ENCODE results near the gene ABCC8.

Gene ABCC8

DNA sequence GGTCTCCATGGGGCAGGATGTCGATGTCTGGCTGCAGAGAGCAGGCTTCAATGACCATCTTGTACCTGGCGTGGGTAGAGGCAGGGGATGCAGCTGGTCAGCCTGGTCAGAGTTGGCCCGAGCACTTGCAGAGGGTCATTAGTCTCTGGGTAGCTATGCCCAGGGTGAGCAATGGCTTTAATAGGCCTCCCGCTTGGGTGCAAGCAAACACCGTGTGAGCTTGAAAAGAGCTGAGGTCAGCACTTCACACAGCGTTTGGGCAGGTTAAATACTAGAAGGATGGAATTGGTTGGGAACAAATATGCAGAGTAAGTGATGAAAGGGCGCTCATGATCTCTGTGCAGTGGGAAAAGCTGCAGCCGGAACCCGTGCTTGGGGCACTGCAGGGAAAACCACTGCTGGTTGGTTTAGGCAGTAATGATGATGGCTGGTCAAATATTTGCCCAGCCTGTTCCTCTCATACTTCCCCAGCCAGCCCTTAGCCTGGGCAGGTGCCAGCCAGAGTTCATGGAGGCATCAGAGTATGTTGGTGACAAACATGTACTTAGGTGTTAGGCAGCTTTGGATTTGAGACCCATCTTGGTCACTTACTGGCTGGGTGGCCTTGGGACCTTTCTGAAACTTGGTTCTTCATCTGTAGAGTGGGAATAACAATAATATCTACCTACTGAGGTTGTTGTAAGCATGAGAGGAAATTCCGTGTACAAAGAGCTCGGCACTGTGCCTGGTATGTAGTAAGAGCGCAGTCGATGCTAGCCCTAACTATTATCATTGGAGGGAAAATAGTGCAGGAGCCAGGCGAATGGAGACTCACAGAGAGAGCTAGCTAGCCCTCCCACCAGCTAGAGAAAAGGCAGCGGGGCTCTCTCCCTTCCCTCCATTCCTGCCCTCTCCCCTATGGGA lies 63.0 kb downstream of the ABCC8 start:
- Histone ChIP-seq H3K79me2 (ENCODE audit: insufficient read depth, low read depth) (no peaks in the 10 kb centered on the region), H2AFZ (ENCODE audit: low read depth) (no peak overlapping the region), H3K36me3 (ENCODE audit: insufficient read depth) (no peaks in the 10 kb centered on the region), H3K27me3 (ENCODE audit: insufficient read depth, low read depth) (no peaks in the 10 kb centered on the region), H3K4me2 (no peak overlapping the region), H3K4me1 (ENCODE audit: low read depth, poor library complexity, severe bottlenecking) (no peaks in the 10 kb centered on the region), H3K27ac (no peak overlapping the region), H3K9ac (no peak overlapping the region), H4K20me1 (ENCODE audit: insufficient read depth) (no peaks in the 10 kb centered on the region), H3K4me3 (IDR thresholded peaks at IDR 0.05; ENCODE audit: insufficient read depth, low read depth, low read length) (no peak overlapping the region)
- TF ChIP-seq, protein P1, sequence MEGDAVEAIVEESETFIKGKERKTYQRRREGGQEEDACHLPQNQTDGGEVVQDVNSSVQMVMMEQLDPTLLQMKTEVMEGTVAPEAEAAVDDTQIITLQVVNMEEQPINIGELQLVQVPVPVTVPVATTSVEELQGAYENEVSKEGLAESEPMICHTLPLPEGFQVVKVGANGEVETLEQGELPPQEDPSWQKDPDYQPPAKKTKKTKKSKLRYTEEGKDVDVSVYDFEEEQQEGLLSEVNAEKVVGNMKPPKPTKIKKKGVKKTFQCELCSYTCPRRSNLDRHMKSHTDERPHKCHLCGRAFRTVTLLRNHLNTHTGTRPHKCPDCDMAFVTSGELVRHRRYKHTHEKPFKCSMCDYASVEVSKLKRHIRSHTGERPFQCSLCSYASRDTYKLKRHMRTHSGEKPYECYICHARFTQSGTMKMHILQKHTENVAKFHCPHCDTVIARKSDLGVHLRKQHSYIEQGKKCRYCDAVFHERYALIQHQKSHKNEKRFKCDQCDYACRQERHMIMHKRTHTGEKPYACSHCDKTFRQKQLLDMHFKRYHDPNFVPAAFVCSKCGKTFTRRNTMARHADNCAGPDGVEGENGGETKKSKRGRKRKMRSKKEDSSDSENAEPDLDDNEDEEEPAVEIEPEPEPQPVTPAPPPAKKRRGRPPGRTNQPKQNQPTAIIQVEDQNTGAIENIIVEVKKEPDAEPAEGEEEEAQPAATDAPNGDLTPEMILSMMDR (conservative IDR thresholded peaks at IDR 0.05; ENCODE audit: low read depth, low read length), result no peak

DNA sequence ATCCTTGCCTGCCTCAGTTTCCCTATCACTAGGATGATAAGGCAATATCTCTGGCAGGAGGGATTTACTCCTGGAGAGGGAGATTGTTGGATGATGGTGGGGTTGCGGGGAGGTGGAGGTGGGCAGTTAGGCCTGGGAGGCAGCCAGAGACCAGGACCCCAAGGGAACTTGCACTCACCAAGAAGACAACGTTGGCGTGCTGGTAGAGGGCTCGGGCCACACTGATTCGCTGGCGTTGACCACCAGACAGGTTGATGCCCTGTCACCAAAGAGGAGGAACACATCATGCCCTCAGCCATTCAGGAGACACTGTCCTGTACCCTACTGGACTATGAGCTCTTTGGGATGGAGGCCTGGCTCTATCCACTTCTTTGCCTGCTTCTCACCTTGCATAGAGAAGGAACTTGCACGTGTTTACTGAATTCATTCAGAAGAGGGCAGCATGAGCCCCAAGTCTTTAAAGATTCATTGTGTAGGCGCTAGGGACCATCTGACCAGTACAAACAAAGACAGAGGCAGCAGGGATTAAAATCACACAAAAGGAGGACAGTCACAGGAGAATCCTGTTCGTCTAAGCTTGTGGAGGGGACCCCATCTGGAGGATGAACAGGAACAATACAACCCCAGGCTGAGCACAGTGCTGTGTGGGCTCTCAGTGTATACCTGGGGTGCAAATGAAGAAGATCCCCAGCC lies 64.0 kb downstream of the ABCC8 start:
- no peak overlapping the region for H2AFZ ChIP-seq (ENCODE audit: low read depth)
- H3K36me3 ChIP-seq (ENCODE audit: insufficient read depth), result no peaks in the 10 kb centered on the region
- no peaks in the 10 kb centered on the region for H3K79me2 ChIP-seq (ENCODE audit: insufficient read depth, low read depth)
- TF ChIP-seq, protein P1 (conservative IDR thresholded peaks at IDR 0.05; ENCODE audit: low read depth, low read length), result no peak
- no peaks in the 10 kb centered on the region for H4K20me1 ChIP-seq (ENCODE audit: insufficient read depth)
- no peaks in the 10 kb centered on the region for H3K27me3 ChIP-seq (ENCODE audit: insufficient read depth, low read depth)
- H3K27ac ChIP-seq, result no peak overlapping the region
- H3K4me2 ChIP-seq, result no peak overlapping the region
- H3K4me3 ChIP-seq (IDR thresholded peaks at IDR 0.05; ENCODE audit: insufficient read depth, low read depth, low read length), result no peak overlapping the region
- H3K9ac ChIP-seq, result no peak overlapping the region
- no peaks in the 10 kb centered on the region for H3K4me1 ChIP-seq (ENCODE audit: low read depth, poor library complexity, severe bottlenecking)

DNA sequence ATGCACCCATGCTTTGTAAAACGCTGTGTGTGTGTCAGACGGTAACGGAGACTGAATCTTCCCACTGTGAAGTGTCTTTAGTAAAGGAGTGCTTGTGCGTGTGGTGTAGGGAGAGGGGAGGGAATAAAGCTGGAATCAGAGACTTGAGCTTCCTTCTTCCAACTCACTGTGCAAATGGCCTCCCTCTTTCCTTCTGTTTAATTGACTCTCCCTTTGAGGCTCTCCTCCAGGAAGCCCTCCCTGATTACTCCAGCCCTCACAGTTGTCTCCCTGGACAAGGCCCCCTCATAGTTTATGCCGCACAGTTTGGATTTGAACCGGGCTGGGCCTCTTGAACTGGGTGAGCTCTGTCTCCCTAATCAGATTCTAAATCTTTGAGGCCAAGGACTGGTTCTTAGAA lies 65.2 kb downstream of the ABCC8 start:
- H4K20me1 ChIP-seq (ENCODE audit: insufficient read depth), result no peaks in the 10 kb centered on the region
- no peak overlapping the region for H3K9ac ChIP-seq
- no peaks in the 10 kb centered on the region for H3K4me1 ChIP-seq (ENCODE audit: low read depth, poor library complexity, severe bottlenecking)
- no peak overlapping the region for H3K27ac ChIP-seq
- H3K4me2 ChIP-seq, result no peak overlapping the region
- TF ChIP-seq, protein P1 (conservative IDR thresholded peaks at IDR 0.05; ENCODE audit: low read depth, low read length), result no peak
- H3K4me3 ChIP-seq (IDR thresholded peaks at IDR 0.05; ENCODE audit: insufficient read depth, low read depth, low read length), result no peak overlapping the region
- H3K27me3 ChIP-seq (ENCODE audit: insufficient read depth, low read depth), result no peaks in the 10 kb centered on the region
- H2AFZ ChIP-seq (ENCODE audit: low read depth), result no peak overlapping the region
- H3K36me3 ChIP-seq (ENCODE audit: insufficient read depth), result no peaks in the 10 kb centered on the region
- no peaks in the 10 kb centered on the region for H3K79me2 ChIP-seq (ENCODE audit: insufficient read depth, low read depth)

DNA sequence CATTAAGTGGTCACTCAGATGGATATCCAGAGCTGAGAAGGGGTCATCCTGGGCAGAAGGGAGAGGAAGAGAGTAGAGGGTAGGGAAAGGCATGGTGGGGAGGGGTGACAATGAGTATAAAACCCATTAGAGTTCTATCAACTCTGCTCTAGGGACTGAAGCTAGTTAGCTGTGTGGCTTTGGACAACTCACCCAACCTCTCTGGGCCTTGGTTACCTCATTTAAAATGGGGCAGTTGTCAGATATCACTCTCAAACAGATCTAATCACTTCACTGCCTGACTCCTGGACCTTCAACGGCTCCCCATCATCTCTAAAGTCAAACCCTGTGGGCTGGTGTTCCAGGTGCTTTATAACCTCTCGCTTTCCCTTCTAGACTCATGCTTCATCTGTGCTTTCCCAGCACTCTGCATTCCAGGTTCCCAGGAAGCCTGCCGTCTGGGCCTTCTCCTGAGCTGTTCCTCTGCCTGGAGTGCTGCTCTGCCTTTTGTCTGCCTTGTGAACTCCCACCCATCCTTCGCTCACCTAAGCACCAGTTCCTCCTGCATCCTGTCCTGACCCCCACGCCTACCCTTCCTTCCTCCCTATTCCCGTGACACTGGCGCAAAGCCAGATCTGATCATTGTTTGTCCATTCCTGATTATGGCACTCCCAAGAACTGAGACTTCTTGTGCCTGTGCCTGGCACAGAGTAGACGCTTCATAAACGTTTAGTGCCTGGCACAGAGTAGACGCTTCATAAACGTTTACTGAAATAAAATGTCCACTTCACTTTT lies 65.9 kb downstream of the ABCC8 start:
- no peak overlapping the region for H3K9ac ChIP-seq
- H2AFZ ChIP-seq (ENCODE audit: low read depth), result no peak overlapping the region
- H3K79me2 ChIP-seq (ENCODE audit: insufficient read depth, low read depth), result no peaks in the 10 kb centered on the region
- no peaks in the 10 kb centered on the region for H3K27me3 ChIP-seq (ENCODE audit: insufficient read depth, low read depth)
- no peaks in the 10 kb centered on the region for H3K36me3 ChIP-seq (ENCODE audit: insufficient read depth)
- H3K4me1 ChIP-seq (ENCODE audit: low read depth, poor library complexity, severe bottlenecking), result peaks cover 3% of the 10 kb centered on the region
- no peak overlapping the region for H3K27ac ChIP-seq
- TF ChIP-seq, protein P1 (conservative IDR thresholded peaks at IDR 0.05; ENCODE audit: low read depth, low read length), result no peak
- no peak overlapping the region for H3K4me2 ChIP-seq
- no peaks in the 10 kb centered on the region for H4K20me1 ChIP-seq (ENCODE audit: insufficient read depth)
- H3K4me3 ChIP-seq (IDR thresholded peaks at IDR 0.05; ENCODE audit: insufficient read depth, low read depth, low read length), result no peak overlapping the region

Measured in KMS-11 (cell line).